Choroid plexus epithelial cell (primary cell): ENCODE results near the gene IL19.
A peak's percentile ranks its signal among the peaks of the same experiment; 100 is the strongest.

Experiments
- DNase-seq: peaks from one replicate; pipeline ENCODE4 v3.0.0-alpha.2; 2010; ENCODE audit warnings: low read depth
- H3K4me3 ChIP-seq: 2 replicates; pipeline ENCODE4 v1.5.1; 2011; ENCODE audit warnings: low read depth, mild to moderate bottlenecking, control low read depth, low read length, moderate library complexity
- CTCF ChIP-seq: conservative IDR thresholded peaks from 2 replicates; pipeline ENCODE4 v1.5.1; 2011; ENCODE audit warnings: low read depth, mild to moderate bottlenecking, control low read depth, inconsistent platforms, low read length, moderate library complexity

Gene IL19

GRCh38 chr1:206794294-206794908 lies 23.8 kb downstream of the IL19 start:
- no peak for DNase-seq
- TF ChIP-seq CTCF: no peak
- no peak overlapping the region for H3K4me3 ChIP-seq

GRCh38 chr1:206796116-206796515 lies 25.5 kb downstream of the IL19 start:
- no peak for DNase-seq
- TF ChIP-seq CTCF: no peak
- no peak overlapping the region for H3K4me3 ChIP-seq

GRCh38 chr1:206796981-206797402 lies 26.4 kb downstream of the IL19 start:
- no peak for TF ChIP-seq CTCF
- no peak for DNase-seq
- no peak overlapping the region for H3K4me3 ChIP-seq

- TF ChIP-seq CTCF: peak; percentile 62
- H3K4me3 ChIP-seq: no peak overlapping the region
- no peak for DNase-seq
Measured at GRCh38 chr1:206797534-206798383, 27.2 kb downstream of the IL19 start.

GRCh38 chr1:206798384-206798996 lies 27.9 kb downstream of the IL19 start:
- TF ChIP-seq CTCF: no peak
- H3K4me3 ChIP-seq: no peak overlapping the region
- DNase-seq: no peak

GRCh38 chr1:206799311-206799710 lies 28.7 kb downstream of the IL19 start:
- no peak for DNase-seq
- TF ChIP-seq CTCF: no peak
- no peak overlapping the region for H3K4me3 ChIP-seq

GRCh38 chr1:206800411-206800810 lies 29.8 kb downstream of the IL19 start:
- no peak for DNase-seq
- H3K4me3 ChIP-seq: no peak overlapping the region
- TF ChIP-seq CTCF: no peak
